Retinal pigment epithelial cell (primary cell): ENCODE results near the gene ITSN2.
A peak's percentile ranks its signal among the peaks of the same experiment; 100 is the strongest.
"Not testable (repeated sequence)": the region's sequence is repeated elsewhere in the genome, so short reads cannot be mapped to it uniquely, and the experiment has no call there.

Experiments
- DNase-seq: peaks from one replicate; pipeline ENCODE4 v3.0.0-alpha.2; 2010; ENCODE audit warnings: low read depth
- H3K4me3 ChIP-seq: 2 replicates; pipeline ENCODE4 v1.5.1; 2011; ENCODE audit warnings: mild to moderate bottlenecking, low read length, control low read depth, moderate library complexity
- TF ChIP-seq, protein P1 (sequence below): conservative IDR thresholded peaks from 2 replicates; pipeline ENCODE4 v1.5.1; 2011; ENCODE audit warnings: low read depth, low read length, control low read depth, inconsistent platforms

The ITSN2 gene

DNA sequence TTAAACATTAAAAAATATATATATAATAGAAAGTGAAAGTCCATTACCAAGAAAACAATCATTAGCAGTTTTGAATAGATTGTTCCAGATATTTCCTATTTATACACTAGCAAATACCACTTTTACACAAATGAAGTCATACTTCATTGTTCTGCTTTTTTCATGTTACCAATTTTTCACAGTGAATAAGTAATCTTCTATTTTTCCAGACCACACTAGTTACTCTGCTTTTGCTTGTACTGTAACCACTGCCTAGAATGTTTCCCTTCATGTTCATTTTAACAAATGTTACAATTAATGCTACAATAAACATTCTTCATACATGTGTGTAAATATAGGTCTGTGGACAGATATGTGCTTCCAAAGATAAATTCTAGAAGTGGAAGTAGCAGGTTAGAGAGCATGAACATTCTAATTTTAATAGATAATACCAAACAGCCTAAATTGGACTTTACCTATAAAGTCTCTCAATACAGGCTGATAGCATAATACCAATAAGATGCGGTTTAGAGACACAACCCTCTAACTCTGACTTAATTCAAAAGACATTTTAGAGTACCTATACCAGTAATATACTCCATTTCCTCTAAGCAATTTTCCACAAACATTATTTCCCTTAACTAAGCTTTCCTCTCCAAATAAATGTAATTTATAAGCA, 17.0 kb downstream of the ITSN2 start:
- no peak overlapping the region for H3K4me3 ChIP-seq
- TF ChIP-seq, protein P1, sequence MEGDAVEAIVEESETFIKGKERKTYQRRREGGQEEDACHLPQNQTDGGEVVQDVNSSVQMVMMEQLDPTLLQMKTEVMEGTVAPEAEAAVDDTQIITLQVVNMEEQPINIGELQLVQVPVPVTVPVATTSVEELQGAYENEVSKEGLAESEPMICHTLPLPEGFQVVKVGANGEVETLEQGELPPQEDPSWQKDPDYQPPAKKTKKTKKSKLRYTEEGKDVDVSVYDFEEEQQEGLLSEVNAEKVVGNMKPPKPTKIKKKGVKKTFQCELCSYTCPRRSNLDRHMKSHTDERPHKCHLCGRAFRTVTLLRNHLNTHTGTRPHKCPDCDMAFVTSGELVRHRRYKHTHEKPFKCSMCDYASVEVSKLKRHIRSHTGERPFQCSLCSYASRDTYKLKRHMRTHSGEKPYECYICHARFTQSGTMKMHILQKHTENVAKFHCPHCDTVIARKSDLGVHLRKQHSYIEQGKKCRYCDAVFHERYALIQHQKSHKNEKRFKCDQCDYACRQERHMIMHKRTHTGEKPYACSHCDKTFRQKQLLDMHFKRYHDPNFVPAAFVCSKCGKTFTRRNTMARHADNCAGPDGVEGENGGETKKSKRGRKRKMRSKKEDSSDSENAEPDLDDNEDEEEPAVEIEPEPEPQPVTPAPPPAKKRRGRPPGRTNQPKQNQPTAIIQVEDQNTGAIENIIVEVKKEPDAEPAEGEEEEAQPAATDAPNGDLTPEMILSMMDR, result no peak
- DNase-seq, result no peak

DNA sequence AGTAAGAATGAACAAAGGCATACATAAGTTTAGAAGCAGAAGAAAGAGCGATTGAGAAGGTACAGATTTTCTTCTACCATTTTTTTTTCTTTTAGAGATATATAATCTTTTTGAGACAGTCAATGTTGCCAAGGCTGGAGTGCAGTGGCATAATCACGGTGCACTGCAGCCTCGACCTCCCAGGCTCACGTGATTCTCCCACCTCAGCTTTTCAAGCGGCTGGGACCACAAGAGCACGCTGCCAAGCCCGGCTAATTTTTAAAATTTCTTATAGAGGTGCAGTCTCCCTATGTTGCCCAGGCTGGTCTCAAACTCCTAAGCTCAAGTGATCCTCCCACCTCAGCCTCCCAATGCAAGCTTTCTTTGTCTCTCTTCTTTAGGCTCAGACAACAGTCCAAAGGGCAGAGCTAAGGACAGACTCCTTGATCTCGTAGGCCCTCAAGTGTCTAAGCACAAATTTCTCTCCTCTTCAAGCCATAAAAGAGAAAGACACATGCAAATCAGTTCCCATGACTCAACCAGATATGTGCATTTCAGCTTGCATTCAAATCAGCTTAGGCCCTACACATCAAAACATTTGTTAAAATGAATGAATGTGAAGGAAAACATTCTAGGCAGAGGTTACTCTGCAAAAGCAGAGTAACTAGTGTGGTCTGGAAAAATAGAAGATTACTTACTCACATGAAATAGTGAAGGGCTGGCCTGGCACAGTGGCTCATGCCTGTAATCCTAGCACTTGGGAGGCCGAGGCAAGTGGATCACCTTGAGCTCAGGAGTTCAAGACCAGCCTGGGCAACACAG, 18.0 kb downstream of the ITSN2 start:
- TF ChIP-seq, protein P1, result no peak
- no peak overlapping the region for H3K4me3 ChIP-seq
- no peak for DNase-seq

DNA sequence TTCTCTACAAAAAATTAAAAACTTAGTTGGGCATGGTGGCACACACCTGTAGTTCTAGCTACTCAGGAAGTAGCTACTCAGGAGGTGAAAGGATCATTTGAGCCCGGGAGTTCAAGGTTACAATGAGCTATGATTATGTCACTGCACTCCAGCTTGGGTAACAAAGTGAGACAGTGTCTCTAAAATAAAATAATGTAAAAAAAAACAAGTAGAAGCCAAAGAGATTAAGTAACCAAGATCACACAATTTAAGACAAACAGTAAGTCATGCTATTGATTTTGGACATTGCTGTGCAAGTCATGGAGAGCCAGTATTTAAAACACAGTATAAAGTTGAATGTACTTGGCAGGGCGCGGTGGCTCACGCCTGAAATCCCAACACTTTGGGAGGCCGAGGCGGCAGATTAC, 20.5 kb downstream of the ITSN2 start:
- no peak for DNase-seq
- TF ChIP-seq, protein P1, result no peak
- H3K4me3 ChIP-seq, result no peak overlapping the region

DNA sequence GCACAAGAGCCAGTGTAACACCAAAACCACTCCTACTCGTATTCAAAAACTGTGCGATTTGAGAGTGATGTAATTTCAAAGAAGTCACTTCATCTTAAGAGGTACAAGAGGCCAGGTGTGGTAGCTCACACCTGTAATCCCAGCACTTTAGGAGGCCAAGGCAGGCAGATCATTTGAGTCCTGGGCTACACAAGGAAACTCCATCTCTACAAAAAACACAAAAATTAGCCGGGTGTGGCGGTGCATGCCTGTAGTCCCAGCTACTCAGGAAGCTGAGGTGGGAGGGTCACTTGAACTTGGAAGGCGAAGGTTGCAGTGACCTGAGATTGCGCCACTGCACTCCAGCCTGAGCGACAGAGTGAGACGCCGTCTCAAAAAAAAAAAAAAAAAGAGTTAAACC, 21.2 kb downstream of the ITSN2 start:
- not testable (repeated sequence) for H3K4me3 ChIP-seq, DNase-seq

GRCh38 chr2:24337890-24338289, 22.4 kb downstream of the ITSN2 start:
- TF ChIP-seq, protein P1, result no peak
- no peak for DNase-seq
- H3K4me3 ChIP-seq, result no peak overlapping the region

GRCh38 chr2:24336811-24337210, 23.5 kb downstream of the ITSN2 start:
- DNase-seq, result no peak
- TF ChIP-seq, protein P1, result no peak
- H3K4me3 ChIP-seq, result no peak overlapping the region

GRCh38 chr2:24334245-24334633, 26.1 kb downstream of the ITSN2 start:
- TF ChIP-seq, protein P1, result no peak
- DNase-seq, result peak; percentile 7
- no peak overlapping the region for H3K4me3 ChIP-seq
